ENCODE data around the gene ITFG2.

Gene ITFG2

DNA sequence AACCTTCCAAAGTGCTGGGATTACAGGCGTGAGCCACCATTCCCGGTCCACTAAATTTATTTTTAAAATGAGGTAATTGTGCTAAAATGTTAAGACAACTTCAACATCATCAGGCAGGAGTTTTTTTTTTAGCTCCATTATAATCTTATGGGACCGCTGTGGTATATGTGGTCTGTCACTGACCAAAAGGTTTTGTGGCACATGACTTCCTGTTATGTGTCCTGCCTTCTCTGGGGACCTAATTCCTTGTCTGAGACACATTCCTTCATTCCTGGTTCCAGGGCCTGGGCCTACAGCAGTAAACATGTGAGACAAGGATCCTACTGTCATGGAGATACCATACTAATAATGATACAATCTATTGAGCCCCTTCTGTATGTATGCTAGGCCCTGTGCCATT is 39.5 kb downstream of the ITFG2 start:
- Histone ChIP-seq H3K4me1 (ENCODE audit: control insufficient read depth, insufficient read depth, low read length) (no peaks in the 10 kb centered on the region), H3K27me3 (ENCODE audit: control insufficient read depth, insufficient read depth, low read length) (no peaks in the 10 kb centered on the region), H3K9ac (ENCODE audit: low read length) (no peak overlapping the region), H3K27ac (ENCODE audit: low read depth, low read length) (no peak overlapping the region), H3K36me3 (ENCODE audit: control insufficient read depth, insufficient read depth, low read length) (no peaks in the 10 kb centered on the region), H3K4me3 (ENCODE audit: low read depth, low read length) (no peak overlapping the region), H3K9me3 (ENCODE audit: control insufficient read depth, insufficient read depth, low read depth, low read length) (no peaks in the 10 kb centered on the region)

DNA sequence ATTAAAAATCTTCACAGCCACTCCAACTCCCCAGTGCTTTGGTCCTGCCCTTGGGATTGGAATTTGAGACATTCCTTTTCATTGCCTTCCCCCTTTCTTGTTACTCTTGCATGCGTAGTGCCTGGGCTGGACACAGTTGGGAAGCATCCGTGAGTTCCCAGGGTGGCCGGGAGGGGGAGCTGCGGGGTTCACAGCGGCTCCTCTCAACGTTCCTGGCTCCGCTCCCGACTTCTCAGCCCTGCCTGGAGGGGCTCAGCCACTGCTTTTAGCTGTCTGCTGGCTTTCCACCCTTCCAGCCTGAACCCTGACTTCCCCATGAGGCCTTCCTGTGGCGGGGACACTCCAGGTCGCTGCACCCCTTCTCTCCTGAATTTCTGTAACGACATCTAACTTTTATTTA is 41.2 kb downstream of the ITFG2 start:
- Histone ChIP-seq H3K4me3 (ENCODE audit: low read depth, low read length) (no peak overlapping the region), H3K9me3 (ENCODE audit: control insufficient read depth, insufficient read depth, low read depth, low read length) (no peaks in the 10 kb centered on the region), H3K27me3 (ENCODE audit: control insufficient read depth, insufficient read depth, low read length) (no peaks in the 10 kb centered on the region), H3K4me1 (ENCODE audit: control insufficient read depth, insufficient read depth, low read length) (no peaks in the 10 kb centered on the region), H3K36me3 (ENCODE audit: control insufficient read depth, insufficient read depth, low read length) (peaks cover 15% of the 10 kb centered on the region), H3K9ac (ENCODE audit: low read length) (no peak overlapping the region), H3K27ac (ENCODE audit: low read depth, low read length) (no peak overlapping the region)

DNA sequence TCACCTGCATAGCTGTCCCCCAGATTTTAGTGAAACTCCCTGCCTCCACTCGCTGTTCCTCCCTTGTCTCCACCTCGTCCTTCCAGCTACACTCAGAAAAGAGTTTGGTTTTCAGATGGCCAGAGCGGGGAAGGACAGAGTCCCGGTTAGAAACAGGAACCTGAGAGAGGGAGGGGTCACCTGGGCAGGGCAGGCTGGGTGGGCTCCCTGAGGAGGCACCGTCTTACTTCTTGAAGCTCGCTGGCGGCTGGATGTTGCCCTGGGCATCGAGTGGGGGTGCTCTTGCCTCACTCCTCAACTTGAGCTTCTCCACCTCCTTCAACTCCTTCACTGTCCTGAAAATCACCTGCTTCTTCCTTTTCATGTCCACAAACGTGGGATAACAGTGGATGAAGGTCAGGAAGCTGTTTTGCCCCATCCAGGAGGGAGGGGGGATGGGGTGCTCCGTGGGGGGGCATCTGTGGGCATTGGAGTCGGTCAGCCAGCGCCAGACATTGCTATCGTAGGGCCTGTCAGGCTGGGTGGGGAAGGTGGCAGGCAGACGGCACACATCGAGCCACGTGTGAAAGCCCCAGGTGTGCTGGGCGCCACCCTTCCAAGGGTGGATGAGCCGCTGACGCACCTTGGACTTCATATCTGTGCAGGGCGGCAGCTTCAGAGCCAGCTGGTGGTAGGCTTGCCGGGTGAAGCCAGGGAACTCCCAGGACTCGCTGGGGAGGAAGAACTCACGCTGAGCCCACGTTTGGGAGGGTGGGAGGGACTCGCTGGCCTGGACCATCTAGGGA is 42.4 kb downstream of the ITFG2 start:
- Histone ChIP-seq H3K4me3 (ENCODE audit: low read depth, low read length) (no peak overlapping the region), H3K36me3 (ENCODE audit: control insufficient read depth, insufficient read depth, low read length) (peaks cover 27% of the 10 kb centered on the region), H3K9me3 (ENCODE audit: control insufficient read depth, insufficient read depth, low read depth, low read length) (no peaks in the 10 kb centered on the region), H3K4me1 (ENCODE audit: control insufficient read depth, insufficient read depth, low read length) (no peaks in the 10 kb centered on the region), H3K9ac (ENCODE audit: low read length) (no peak overlapping the region), H3K27me3 (ENCODE audit: control insufficient read depth, insufficient read depth, low read length) (no peaks in the 10 kb centered on the region), H3K27ac (ENCODE audit: low read depth, low read length) (no peak overlapping the region)

DNA sequence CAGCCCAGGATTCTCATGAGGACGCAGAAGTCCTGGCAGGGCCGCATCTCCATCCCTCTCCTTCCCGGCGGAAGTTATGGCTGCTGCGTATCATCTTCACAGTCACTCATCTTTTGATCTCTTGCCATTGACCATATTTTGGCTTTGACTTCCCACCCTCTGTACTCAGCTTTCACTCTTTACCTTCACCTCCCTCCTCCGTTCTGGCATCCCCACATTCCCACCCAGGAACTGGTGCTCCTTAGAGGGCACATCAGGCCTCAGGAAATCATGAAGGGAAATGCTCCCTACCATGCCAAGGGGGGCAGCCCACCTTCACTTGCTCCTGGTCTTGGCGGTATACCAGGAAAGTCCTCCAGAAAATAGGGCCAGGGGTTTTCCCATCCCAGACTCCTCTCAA is 43.1 kb downstream of the ITFG2 start:
- Histone ChIP-seq H3K27me3 (ENCODE audit: control insufficient read depth, insufficient read depth, low read length) (no peaks in the 10 kb centered on the region), H3K9me3 (ENCODE audit: control insufficient read depth, insufficient read depth, low read depth, low read length) (no peaks in the 10 kb centered on the region), H3K4me3 (ENCODE audit: low read depth, low read length) (no peak overlapping the region), H3K36me3 (ENCODE audit: control insufficient read depth, insufficient read depth, low read length) (peaks cover 32% of the 10 kb centered on the region), H3K9ac (ENCODE audit: low read length) (no peak overlapping the region), H3K4me1 (ENCODE audit: control insufficient read depth, insufficient read depth, low read length) (no peaks in the 10 kb centered on the region), H3K27ac (ENCODE audit: low read depth, low read length) (no peak overlapping the region)

DNA sequence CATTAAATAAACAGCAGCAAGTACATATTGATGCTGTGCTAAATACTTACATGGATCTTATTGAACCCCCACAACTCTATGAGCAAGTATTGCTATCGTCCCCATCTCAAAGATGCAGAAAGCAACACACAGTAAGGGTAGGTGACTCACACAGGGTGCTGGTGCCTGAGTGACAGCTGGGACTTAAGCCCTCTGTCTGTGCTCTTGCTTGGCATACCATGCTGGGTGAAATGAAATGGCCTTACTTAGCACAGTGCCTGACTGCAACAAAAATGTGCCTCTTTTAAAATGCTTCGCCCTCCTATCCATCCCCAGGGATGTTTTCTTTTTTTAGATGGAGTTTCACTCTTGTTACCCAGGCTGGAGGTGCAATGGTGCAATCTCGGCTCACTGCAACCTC is 43.6 kb downstream of the ITFG2 start:
- no peak overlapping the region for H3K27ac ChIP-seq (ENCODE audit: low read depth, low read length)

DNA sequence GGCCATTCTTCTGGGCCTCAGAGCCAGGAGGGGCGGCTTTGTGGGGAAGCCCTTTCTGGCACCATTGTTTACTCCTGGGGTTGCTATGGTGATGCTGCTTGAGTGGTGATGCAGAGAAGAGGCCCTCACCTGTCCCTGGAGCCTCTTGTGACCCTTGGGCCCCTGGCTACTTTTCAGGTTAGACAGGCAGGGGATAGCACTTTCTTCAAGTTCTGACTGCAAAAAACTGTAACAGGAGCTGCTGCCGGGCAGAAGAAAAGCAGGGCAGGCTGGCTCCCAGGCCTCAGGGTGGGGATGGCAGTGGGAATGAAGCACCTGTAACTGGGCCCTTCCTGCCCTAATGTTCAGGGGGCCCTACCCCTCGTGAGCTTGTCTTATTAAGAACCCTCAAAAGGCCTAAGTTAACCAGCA is 44.6 kb downstream of the ITFG2 start, which contains the start of gene TEX52:
Gene TEX52, minus strand, starts transcription at position 19 of the 411 bp plus-strand sequence. Its CDS starts 13 bp downstream, at position 6.
- peaks cover 42% of the 10 kb centered on the region for H3K36me3 ChIP-seq (ENCODE audit: control insufficient read depth, insufficient read depth, low read length)
- no peaks in the 10 kb centered on the region for H3K27me3 ChIP-seq (ENCODE audit: control insufficient read depth, insufficient read depth, low read length)
- H3K4me3 ChIP-seq (ENCODE audit: low read depth, low read length), result no peak within 1 kb of the TSS
- H3K9me3 ChIP-seq (ENCODE audit: control insufficient read depth, insufficient read depth, low read depth, low read length), result no peaks in the 10 kb centered on the region
- H3K27ac ChIP-seq (ENCODE audit: low read depth, low read length), result no peak within 1 kb of the TSS
- no peaks in the 10 kb centered on the region for H3K4me1 ChIP-seq (ENCODE audit: control insufficient read depth, insufficient read depth, low read length)
- no peak within 1 kb of the TSS for H3K9ac ChIP-seq (ENCODE audit: low read length)

More for the DNA sequence above, 43.6 kb downstream of the ITFG2 start:
- no peaks in the 10 kb centered on the region for H3K9me3 ChIP-seq (ENCODE audit: control insufficient read depth, insufficient read depth, low read depth, low read length)
- H3K36me3 ChIP-seq (ENCODE audit: control insufficient read depth, insufficient read depth, low read length), result peaks cover 33% of the 10 kb centered on the region
- H3K9ac ChIP-seq (ENCODE audit: low read length), result no peak overlapping the region
- no peaks in the 10 kb centered on the region for H3K4me1 ChIP-seq (ENCODE audit: control insufficient read depth, insufficient read depth, low read length)
- H3K4me3 ChIP-seq (ENCODE audit: low read depth, low read length), result no peak overlapping the region
- no peaks in the 10 kb centered on the region for H3K27me3 ChIP-seq (ENCODE audit: control insufficient read depth, insufficient read depth, low read length)

DNA sequence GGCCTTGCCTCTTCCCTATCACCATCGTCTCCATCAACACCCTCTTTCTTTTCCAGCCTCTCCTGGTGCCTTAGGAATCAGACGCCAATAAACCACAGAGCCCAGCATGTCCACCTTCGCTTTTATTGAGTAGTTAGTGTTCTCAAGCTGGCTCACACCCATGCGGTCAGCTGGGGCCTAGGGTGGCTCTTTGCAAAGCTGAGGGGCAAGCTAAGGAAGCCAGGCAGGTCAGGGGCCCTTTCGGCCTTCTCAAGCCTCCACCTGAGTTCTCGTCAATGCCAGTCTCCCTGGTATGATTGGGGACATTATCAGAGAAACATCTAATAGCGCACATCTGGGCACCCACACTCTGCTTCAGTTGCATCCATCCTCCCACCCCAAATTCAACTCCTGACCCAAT is 45.1 kb downstream of the ITFG2 start:
- Histone ChIP-seq H3K36me3 (ENCODE audit: control insufficient read depth, insufficient read depth, low read length) (peaks cover 47% of the 10 kb centered on the region), H3K9ac (ENCODE audit: low read length) (no peak overlapping the region), H3K4me1 (ENCODE audit: control insufficient read depth, insufficient read depth, low read length) (no peaks in the 10 kb centered on the region), H3K9me3 (ENCODE audit: control insufficient read depth, insufficient read depth, low read depth, low read length) (no peaks in the 10 kb centered on the region), H3K27me3 (ENCODE audit: control insufficient read depth, insufficient read depth, low read length) (no peaks in the 10 kb centered on the region), H3K27ac (ENCODE audit: low read depth, low read length) (no peak overlapping the region), H3K4me3 (ENCODE audit: low read depth, low read length) (no peak overlapping the region)

DNA sequence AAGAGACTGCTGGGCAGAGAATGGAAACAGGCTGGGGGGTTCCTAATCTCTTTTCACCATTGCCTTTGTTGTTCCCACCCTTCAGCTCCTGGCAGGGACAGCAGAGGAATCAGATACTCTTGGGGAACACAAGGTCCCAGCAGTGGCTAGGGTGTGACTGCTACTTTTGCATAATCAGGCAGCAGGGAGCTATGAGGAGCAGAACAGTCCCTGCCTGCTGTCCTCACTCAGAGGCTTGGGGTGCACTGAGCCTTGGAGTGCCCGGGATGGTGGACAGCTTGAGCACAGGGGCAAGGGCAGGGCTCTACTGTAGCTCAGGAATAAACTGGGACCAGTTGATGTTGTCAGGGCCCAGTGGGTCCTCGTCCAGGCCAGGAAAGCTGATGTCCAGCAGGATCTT is 45.9 kb downstream of the ITFG2 start:
- no peak overlapping the region for H3K27ac ChIP-seq (ENCODE audit: low read depth, low read length)
- H3K36me3 ChIP-seq (ENCODE audit: control insufficient read depth, insufficient read depth, low read length), result peaks cover 54% of the 10 kb centered on the region
- no peaks in the 10 kb centered on the region for H3K27me3 ChIP-seq (ENCODE audit: control insufficient read depth, insufficient read depth, low read length)
- no peak overlapping the region for H3K4me3 ChIP-seq (ENCODE audit: low read depth, low read length)
- H3K4me1 ChIP-seq (ENCODE audit: control insufficient read depth, insufficient read depth, low read length), result no peaks in the 10 kb centered on the region
- H3K9ac ChIP-seq (ENCODE audit: low read length), result no peak overlapping the region
- no peaks in the 10 kb centered on the region for H3K9me3 ChIP-seq (ENCODE audit: control insufficient read depth, insufficient read depth, low read depth, low read length)

DNA sequence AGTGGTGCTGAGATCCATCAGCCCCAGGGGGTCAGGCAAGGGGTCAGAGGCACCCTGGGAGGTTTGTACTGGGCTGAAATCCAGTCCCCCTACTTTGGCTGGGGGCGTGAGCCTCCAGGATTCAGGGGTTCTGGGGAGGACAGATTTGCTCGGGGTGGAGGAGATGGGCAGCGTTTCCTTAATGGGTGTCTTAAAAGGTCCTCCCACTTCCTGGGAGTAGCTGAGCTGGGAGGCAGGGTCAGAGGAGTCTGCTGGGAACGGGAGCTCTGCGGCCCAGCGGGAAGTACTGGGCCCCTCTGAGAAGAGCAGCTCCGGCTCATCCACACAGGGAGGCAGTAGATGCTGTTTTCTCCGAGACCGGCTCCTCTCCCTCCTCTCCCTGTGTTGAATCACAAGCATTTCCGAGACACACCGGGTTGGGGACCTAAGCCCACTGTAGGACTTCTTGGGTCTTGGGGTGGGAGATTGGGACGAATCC is 46.5 kb downstream of the ITFG2 start:
- H3K27ac ChIP-seq (ENCODE audit: low read depth, low read length), result no peak overlapping the region
- peaks cover 60% of the 10 kb centered on the region for H3K36me3 ChIP-seq (ENCODE audit: control insufficient read depth, insufficient read depth, low read length)
- H3K4me3 ChIP-seq (ENCODE audit: low read depth, low read length), result no peak overlapping the region
- no peaks in the 10 kb centered on the region for H3K27me3 ChIP-seq (ENCODE audit: control insufficient read depth, insufficient read depth, low read length)
- no peak overlapping the region for H3K9ac ChIP-seq (ENCODE audit: low read length)
- no peaks in the 10 kb centered on the region for H3K9me3 ChIP-seq (ENCODE audit: control insufficient read depth, insufficient read depth, low read depth, low read length)
- no peaks in the 10 kb centered on the region for H3K4me1 ChIP-seq (ENCODE audit: control insufficient read depth, insufficient read depth, low read length)

DNA sequence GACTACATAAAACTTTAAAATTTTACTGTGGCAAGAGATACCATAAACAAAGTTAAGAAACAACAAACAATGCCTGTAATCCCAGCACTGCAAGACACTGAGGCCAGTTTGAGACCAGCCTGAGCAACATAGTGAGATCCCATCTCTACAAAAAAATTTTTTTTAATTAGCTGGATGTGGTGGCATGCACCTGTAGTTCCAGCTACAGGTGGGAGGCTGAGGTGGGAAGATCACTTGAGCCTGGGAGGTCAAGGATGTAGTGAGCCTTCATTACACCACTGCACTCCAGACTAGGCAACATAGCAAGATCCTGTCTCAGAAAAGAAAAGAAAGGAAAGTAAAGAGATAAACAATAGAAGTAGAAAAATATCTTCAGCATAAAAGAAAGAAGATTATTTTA is 47.7 kb downstream of the ITFG2 start:
- Histone ChIP-seq H3K9me3 (ENCODE audit: control insufficient read depth, insufficient read depth, low read depth, low read length) (no peaks in the 10 kb centered on the region), H3K27ac (ENCODE audit: low read depth, low read length) (no peak overlapping the region), H3K9ac (ENCODE audit: low read length) (no peak overlapping the region), H3K4me3 (ENCODE audit: low read depth, low read length) (no peak overlapping the region), H3K36me3 (ENCODE audit: control insufficient read depth, insufficient read depth, low read length) (peaks cover 72% of the 10 kb centered on the region), H3K27me3 (ENCODE audit: control insufficient read depth, insufficient read depth, low read length) (no peaks in the 10 kb centered on the region), H3K4me1 (ENCODE audit: control insufficient read depth, insufficient read depth, low read length) (no peaks in the 10 kb centered on the region)

DNA sequence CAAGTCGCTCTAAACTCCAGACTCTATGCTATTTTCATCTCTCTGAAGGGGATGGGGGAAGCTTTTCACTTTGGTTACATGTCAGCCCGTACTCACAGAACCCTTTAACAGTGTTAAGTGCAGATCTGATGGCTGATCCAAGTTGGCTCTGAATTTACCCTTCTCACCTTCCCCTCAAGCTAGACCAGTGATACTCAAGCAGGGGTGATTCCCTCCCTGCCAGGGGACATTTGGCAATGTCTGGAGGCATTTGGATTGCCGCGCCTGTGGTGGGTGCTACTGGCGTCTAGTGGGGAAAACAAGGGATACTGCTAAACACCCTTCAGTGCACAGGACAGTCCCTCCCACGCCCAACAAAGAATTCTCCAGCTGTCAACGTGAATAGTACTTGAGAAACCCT is 50.4 kb downstream of the ITFG2 start:
- Histone ChIP-seq H3K36me3 (ENCODE audit: control insufficient read depth, insufficient read depth, low read length) (peaks cover 89% of the 10 kb centered on the region), H3K27ac (ENCODE audit: low read depth, low read length) (no peak overlapping the region), H3K4me3 (ENCODE audit: low read depth, low read length) (no peak overlapping the region), H3K4me1 (ENCODE audit: control insufficient read depth, insufficient read depth, low read length) (no peaks in the 10 kb centered on the region), H3K9me3 (ENCODE audit: control insufficient read depth, insufficient read depth, low read depth, low read length) (no peaks in the 10 kb centered on the region), H3K9ac (ENCODE audit: low read length) (no peak overlapping the region), H3K27me3 (ENCODE audit: control insufficient read depth, insufficient read depth, low read length) (no peaks in the 10 kb centered on the region)

Data from HUES6 (cell line).